H1 (cell line): Measurements from ENCODE around the gene TOP2A. TPM values are rescaled to one million over a fixed set of nuclear protein-coding genes. Genes with fewer than 3 reads are reported as not detected.

Source experiments
- CTCF ChIA-PET: fragments of 300-600 bp; sonication (Branson Sonifier 250); formaldehyde crosslinking; loops from one replicate; lab custom pipeline; 2021; ENCODE audit not compliant: partially characterized antibody; lab: Charles Lee
- POLR2A ChIA-PET: fragments of 300-600 bp; sonication (Branson Sonifier 250); formaldehyde crosslinking; loops from one replicate; lab custom pipeline; 2021; ENCODE audit warnings: inconsistent platforms; ENCODE audit not compliant: partially characterized antibody; lab: Charles Lee
- DNase-seq, 2 experiments: peaks; one replicate each; pipeline versions ENCODE4 v3.0.0 to v3.0.0-alpha.2; 2010 to 2022; ENCODE audit warnings: low spot score in 2 of 2, low read depth in 1 of 2, mixed read lengths in 1 of 2
- FAIRE-seq: peaks from 2 replicates; lab custom pipeline; 2011; peaks lifted over from hg19 to GRCh38; lab: Jason Lieb, UNC
- H2AFZ ChIP-seq: 2 replicates; pipeline ENCODE4 v1.8.1; 2012; ENCODE audit warnings: low read length, inconsistent platforms
- H2AK5ac ChIP-seq: 2 replicates; pipeline ENCODE4 v1.6.1; 2013; ENCODE audit warnings: low read depth, low read length
- H2BK120ac ChIP-seq: replicated peaks from 2 replicates; pipeline ENCODE3; 2013; ENCODE audit warnings: low read depth, low read length, inconsistent platforms
- H2BK12ac ChIP-seq: 2 replicates; pipeline ENCODE4 v1.6.1; 2013; ENCODE audit warnings: low read depth, low read length
- H2BK15ac ChIP-seq: 2 replicates; pipeline ENCODE4 v1.6.1; 2013; ENCODE audit warnings: low read length
- H2BK20ac ChIP-seq: 2 replicates; pipeline ENCODE4 v1.6.1; 2013; ENCODE audit warnings: low read length
- H2BK5ac ChIP-seq: 2 replicates; pipeline ENCODE4 v1.6.1; 2013; ENCODE audit warnings: low read depth, low read length
- H3K14ac ChIP-seq: 2 replicates; pipeline ENCODE4 v1.6.1; 2013; ENCODE audit warnings: inconsistent platforms; ENCODE audit not compliant: insufficient read length
- H3K18ac ChIP-seq: 2 replicates; pipeline ENCODE4 v1.6.1; 2013; ENCODE audit warnings: low read length; ENCODE audit errors: extremely low read depth
- H3K23ac ChIP-seq: 2 replicates; pipeline ENCODE4 v1.6.1; 2013; ENCODE audit warnings: inconsistent platforms; ENCODE audit not compliant: insufficient read length
- H3K23me2 ChIP-seq: 2 replicates; pipeline ENCODE4 v1.6.1; 2013; ENCODE audit warnings: low read depth, low read length
- H3K27ac ChIP-seq: 2 replicates; pipeline ENCODE4 v1.6.1; 2011; ENCODE audit warnings: low read depth, low read length, inconsistent platforms
- H3K27me3 ChIP-seq, 4 experiments: replicated peaks in 1 of 4; 1 replicate in 1 of 4; 2 replicates in 3 of 4; pipeline versions ENCODE4 v1.6.1 to v1.8.1; 2011 to 2013; ENCODE audit warnings: low read length in 3 of 4, mild to moderate bottlenecking in 3 of 4, inconsistent platforms in 2 of 4, mixed read lengths in 2 of 4, moderate library complexity in 1 of 4; ENCODE audit not compliant: control insufficient read depth in 3 of 4, insufficient read depth in 3 of 4; ENCODE audit errors: extremely low read depth in 1 of 4
- H3K36me3 ChIP-seq, 4 experiments: 2 replicates each; pipeline versions ENCODE4 v1.6.1 to v1.8.1; 2011 to 2013; ENCODE audit warnings: mild to moderate bottlenecking in 4 of 4, low read length in 3 of 4, moderate library complexity in 2 of 4, control low read depth in 1 of 4, inconsistent platforms in 1 of 4; ENCODE audit not compliant: insufficient read depth in 4 of 4, control insufficient read depth in 2 of 4
- H3K4ac ChIP-seq: replicated peaks from 2 replicates; pipeline ENCODE3; 2013; ENCODE audit warnings: low read length, low read depth, mixed read lengths, inconsistent platforms; ENCODE audit not compliant: insufficient read length
- H3K4me1 ChIP-seq, 4 experiments: replicated peaks in 1 of 4; 1 replicate in 1 of 4; 2 replicates in 3 of 4; pipeline versions ENCODE4 v1.6.1 to v1.8.1; 2011 to 2013; ENCODE audit warnings: low read length in 3 of 4, inconsistent platforms in 2 of 4, mixed read lengths in 1 of 4; ENCODE audit not compliant: insufficient read depth in 4 of 4, control insufficient read depth in 3 of 4
- H3K4me2 ChIP-seq, 2 experiments: 2 replicates each; pipeline versions ENCODE4 v1.6.1 to v1.8.1; 2011 to 2013; ENCODE audit warnings: low read depth in 2 of 2, low read length in 2 of 2, control low read depth in 1 of 2, inconsistent platforms in 1 of 2, mild to moderate bottlenecking in 1 of 2; ENCODE audit not compliant: insufficient read depth in 1 of 2
- H3K4me3 ChIP-seq, 4 experiments: fragments of 200-600, 300-600 bp in 1 of 4; sonication (generic), shearing (Covaris generic), sonication (Bioruptor Twin) in 1 of 4; 2 replicates each; pipeline versions ENCODE4 v1.5.1 to v1.8.1; 2011 to 2016; ENCODE audit warnings: low read length in 4 of 4, low read depth in 3 of 4, control low read depth in 2 of 4, inconsistent platforms in 2 of 4, mild to moderate bottlenecking in 2 of 4, mixed read lengths in 1 of 4, moderate library complexity in 1 of 4; ENCODE audit not compliant: insufficient read depth in 2 of 4; ENCODE audit errors: extremely low read depth in 1 of 4
- H3K56ac ChIP-seq: replicated peaks from 2 replicates; pipeline ENCODE3; 2013; ENCODE audit warnings: low read depth, mild to moderate bottlenecking, mixed read lengths, low read length, inconsistent platforms; ENCODE audit not compliant: insufficient read length
- H3K79me1 ChIP-seq: 2 replicates; pipeline ENCODE4 v1.6.1; 2013; ENCODE audit warnings: low read depth, low read length, control low read depth
- H3K79me2 ChIP-seq, 2 experiments: 2 replicates each; pipeline versions ENCODE4 v1.6.1 to v1.8.1; 2012 to 2013; ENCODE audit warnings: low read length in 2 of 2, mild to moderate bottlenecking in 2 of 2, inconsistent platforms in 1 of 2; ENCODE audit not compliant: insufficient read depth in 2 of 2, control insufficient read depth in 1 of 2
- H3K9ac ChIP-seq, 4 experiments: replicated peaks in 1 of 4; 1 replicate in 1 of 4; 2 replicates in 3 of 4; pipeline versions ENCODE4 v1.6.1 to v1.8.1; 2011 to 2013; ENCODE audit warnings: low read depth in 3 of 4, low read length in 3 of 4, control low read depth in 2 of 4, mild to moderate bottlenecking in 2 of 4, moderate library complexity in 2 of 4, inconsistent platforms in 1 of 4; ENCODE audit errors: extremely low read depth in 1 of 4
- H3K9me3 ChIP-seq, 2 experiments: 2 replicates each; pipeline versions ENCODE4 v1.6.1 to v1.8.1; 2012 to 2013; ENCODE audit warnings: mild to moderate bottlenecking in 2 of 2, moderate library complexity in 2 of 2, control low read depth in 1 of 2, inconsistent platforms in 1 of 2, low read depth in 1 of 2, low read length in 1 of 2, mixed read lengths in 1 of 2; ENCODE audit not compliant: insufficient read depth in 2 of 2
- H4K20me1 ChIP-seq, 2 experiments: replicated peaks in 1 of 2; 2 replicates each; pipeline versions ENCODE3 to v1.8.1; 2011 to 2013; ENCODE audit warnings: inconsistent platforms in 2 of 2, low read length in 2 of 2, mild to moderate bottlenecking in 1 of 2; ENCODE audit not compliant: insufficient read depth in 2 of 2, control insufficient read depth in 1 of 2
- H4K5ac ChIP-seq: 2 replicates; pipeline ENCODE4 v1.6.1; 2013; ENCODE audit warnings: low read length, low read depth, mixed read lengths, inconsistent platforms; ENCODE audit not compliant: insufficient read length
- H4K8ac ChIP-seq: 2 replicates; pipeline ENCODE4 v1.8.0; 2013; ENCODE audit warnings: mild to moderate bottlenecking, moderate library complexity, low read length, inconsistent platforms; ENCODE audit not compliant: insufficient read depth; ENCODE audit errors: extremely low read depth
- H4K91ac ChIP-seq: replicated peaks from 2 replicates; pipeline ENCODE3; 2013; ENCODE audit warnings: low read length, mixed read lengths, inconsistent platforms; ENCODE audit not compliant: insufficient read length
- MAX ChIP-seq: IDR thresholded peaks from 2 replicates; pipeline ENCODE4 v1.6.1; 2012; ENCODE audit warnings: inconsistent platforms
- WGBS, 2 experiments: shearing (Covaris generic) in 1 of 2; methylation state at CpG; one replicate each; pipeline versions ENCODE4 v1.1.6 to v1.1.7; 2013 to 2015; ENCODE audit warnings: low lambda C conversion rate in 2 of 2, mixed read lengths in 2 of 2, inconsistent platforms in 1 of 2, low coverage in 1 of 2, missing lambda C conversion rate in 1 of 2; ENCODE audit not compliant: insufficient replicate concordance in 2 of 2, insufficient coverage in 1 of 2, insufficient read length in 1 of 2; ENCODE audit errors: extremely low coverage in 1 of 2, missing lambda C conversion rate in 1 of 2; 5-methylcytosine and 5-hydroxymethylcytosine counted together
- polyA plus RNA-seq, 7 experiments: library from polyadenylated mRNA; depleted of rRNA in 3 of 7; stranded (reverse) in 5 of 7; unstranded in 2 of 7; fragments of >200 nt in 5 of 7; fragments of 200-250 nt in 2 of 7; gene quantifications; 1 replicate in 5 of 7; 2 replicates in 1 of 7; 4 replicates in 1 of 7; pipeline versions ENCODE4 v1.2.1 to v1.2.3, GENCODE V29; 2011 to 2013; ENCODE audit warnings: missing spikeins in 2 of 7, mixed read lengths in 2 of 7
- total RNA-seq: library from RNA; stranded (reverse); fragmentation: NEBNext Ultra II Directional; extraction: Animal tissue kit (Norgen Biotek cat#: 25700); gene quantifications from 2 replicates; pipeline ENCODE4 v1.2.1, GENCODE V29; 2021

TOP2A gene
- total and polyA plus RNA-seq, 2 of the 8 experiments (the other 6 are each of a cell fraction or from before 2014, with no cell fraction given) = 83.1 to 291 TPM

DNA sequence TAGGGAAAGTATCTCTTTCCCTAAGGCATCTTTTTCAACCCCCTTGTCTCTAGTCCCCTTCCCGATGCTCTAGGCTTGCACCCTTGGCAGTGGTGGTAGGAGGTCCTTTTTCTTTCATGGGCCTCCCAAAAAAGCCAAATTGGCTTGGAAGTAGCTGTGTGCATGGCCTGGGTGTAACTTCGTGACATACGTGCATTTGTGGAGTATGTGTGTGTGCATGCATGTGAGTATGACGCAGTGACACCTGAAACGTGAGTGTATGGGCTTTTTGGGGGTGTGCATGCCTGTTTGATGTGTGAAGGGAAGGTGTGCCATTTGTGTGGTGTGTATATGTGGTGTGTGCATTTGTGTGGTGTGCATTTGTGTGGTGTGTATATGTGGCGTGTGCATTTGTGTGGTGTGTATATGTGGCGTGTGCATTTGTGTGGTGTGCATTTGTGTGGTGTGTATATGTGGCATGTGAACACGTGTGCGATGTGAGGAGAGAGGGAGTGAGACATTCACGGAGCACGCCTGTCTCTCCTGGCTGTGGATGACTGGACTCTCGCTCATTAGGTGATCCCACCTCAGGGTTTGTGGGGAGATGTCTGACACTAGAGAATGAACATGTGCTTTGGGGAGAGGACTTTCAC lies 41.3 kb upstream of the TOP2A start:
- no peak overlapping the region for H4K5ac ChIP-seq
- H3K9ac ChIP-seq = no peak overlapping the region
- H3K27ac ChIP-seq = no peak overlapping the region
- H3K79me2 ChIP-seq = no peaks in the 10 kb centered on the region
- no peak overlapping the region for H3K4me2 ChIP-seq
- H3K27me3 ChIP-seq = no peaks in the 10 kb centered on the region
- no peak overlapping the region for H3K56ac ChIP-seq
- 90% methylated on average over 12 of the region's 12 CpGs; no CpG with 5 or more reads in 1 of the 2 experiments for WGBS, 2 experiments
- FAIRE-seq (no peak), DNase-seq (no peak)
- peak overlapping the region; percentile 75 for H4K91ac ChIP-seq
- H3K36me3 ChIP-seq = peaks cover 5 to 18% (median 10%) of the 10 kb centered on the region in 4 experiments; a peak in 7 of 8 replicates
- peak overlapping the region; percentile 47 for H2BK120ac ChIP-seq
- H3K79me1 ChIP-seq = no peaks in the 10 kb centered on the region
- POLR2A ChIA-PET = interaction anchor here (0.9 to 2.5 kb wide), 8 partner anchors 8 to 89 kb away, joined by 3 to 9 read pairs (median 4); partner anchors contain the start of gene IGFBP4
- H2BK15ac ChIP-seq = peak overlapping the region; percentile 96; the same call in 1 of the 2 replicates
- no peak overlapping the region for H2AFZ ChIP-seq
- H3K23ac ChIP-seq = no peak overlapping the region
- no peak overlapping the region; the same call in 1 of the 2 replicates for H4K8ac ChIP-seq
- peak overlapping the region; percentile 72; the same call in 1 of the 2 replicates for H2AK5ac ChIP-seq
- H3K18ac ChIP-seq = peak overlapping the region; percentile 13; the same call in 1 of the 2 replicates
- CTCF ChIA-PET = interaction anchor here (1.0 to 34.1 kb wide), 6 partner anchors 4 to 101 kb away, joined by 3 to 739 read pairs (median 220); partner anchors contain the start of gene IGFBP4
- no peak overlapping the region for H3K4me3 ChIP-seq
- H2BK20ac ChIP-seq = peak overlapping the region; percentile 87; the same call in 1 of the 2 replicates
- H3K23me2 ChIP-seq = no peaks in the 10 kb centered on the region; the same call in 1 of the 2 replicates
- H3K14ac ChIP-seq = no peak overlapping the region
- no peak overlapping the region for H3K4ac ChIP-seq
- peaks cover 2 to 30% (median 15%) of the 10 kb centered on the region in 4 experiments for H3K4me1 ChIP-seq
- no peaks in the 10 kb centered on the region for H3K9me3 ChIP-seq
- 0 out of 2 replicates have a peak overlapping the region, but pooled peaks have one; percentile 2 for H2BK5ac ChIP-seq
- H2BK12ac ChIP-seq = peak overlapping the region; percentile 63; the same call in 1 of the 2 replicates
- no peaks in the 10 kb centered on the region for H4K20me1 ChIP-seq
- no peak for TF ChIP-seq MAX
